SK-N-SH (cell line): Measurements from ENCODE around the gene SEMA3A. TPM values are rescaled to one million over a fixed set of nuclear protein-coding genes. Genes with fewer than 3 reads are reported as not detected.

Experiments used
- CTCF ChIA-PET: fragments of 300-600, 350-600 bp; formaldehyde crosslinking; extraction: SDS; loops from one replicate; lab custom pipeline; 2021; lab: Yijun Ruan, JAX
- POLR2A ChIA-PET: fragments of 350-600 bp; sonication (Branson Sonifier 250); formaldehyde crosslinking; extraction: SDS; loops from one replicate; lab custom pipeline; 2020; ENCODE audit warnings: antibody characterized with exemption, inconsistent platforms; lab: Yijun Ruan, JAX
- DNase-seq: peaks from one replicate; pipeline ENCODE4 v3.0.0; 2012
- H2AFZ ChIP-seq: fragments of 200-600 bp; sonication (generic); 2 replicates; pipeline ENCODE4 v1.8.1; 2016; ENCODE audit warnings: antibody characterized with exemption, mild to moderate bottlenecking, low read depth
- H3F3A ChIP-seq: fragments of 200-600 bp; sonication (generic); replicated peaks from 2 replicates; pipeline ENCODE3; 2016; ENCODE audit warnings: antibody characterized with exemption, mild to moderate bottlenecking; ENCODE audit not compliant: insufficient read depth
- H3K27ac ChIP-seq, 2 experiments: fragments of 200-500 bp in 1 of 2; fragments of 200-600 bp in 1 of 2; sonication (Bioruptor generic) in 1 of 2; sonication (generic), shearing (Covaris generic) in 1 of 2; 2 replicates each; pipeline versions ENCODE4 v1.5.1 to v1.6.1; 2014 to 2016; ENCODE audit warnings: low read depth in 2 of 2, inconsistent platforms in 1 of 2, low read length in 1 of 2, mild to moderate bottlenecking in 1 of 2, mixed read lengths in 1 of 2
- H3K27me3 ChIP-seq: fragments of 200-600 bp; sonication (generic), shearing (Covaris generic); 2 replicates; pipeline ENCODE4 v1.6.1; 2016; ENCODE audit warnings: mixed run types; ENCODE audit not compliant: insufficient read depth
- H3K36me3 ChIP-seq, 2 experiments: fragments of 200-500 bp in 1 of 2; fragments of 200-600 bp in 1 of 2; sonication (Bioruptor generic) in 1 of 2; sonication (generic) in 1 of 2; replicated peaks in 1 of 2; 2 replicates each; pipeline versions ENCODE3 to v1.5.1; 2014 to 2016; ENCODE audit warnings: low read length in 1 of 2, mild to moderate bottlenecking in 1 of 2; ENCODE audit not compliant: insufficient read depth in 2 of 2, control insufficient read depth in 1 of 2
- H3K4me1 ChIP-seq, 2 experiments: fragments of 200-500 bp in 1 of 2; fragments of 200-600 bp in 1 of 2; sonication (Bioruptor generic) in 1 of 2; sonication (generic), shearing (Covaris generic) in 1 of 2; 2 replicates each; pipeline versions ENCODE4 v1.5.1 to v1.6.1; 2014 to 2016; ENCODE audit warnings: low read depth in 1 of 2, low read length in 1 of 2, mixed run types in 1 of 2; ENCODE audit not compliant: insufficient read depth in 2 of 2, control insufficient read depth in 1 of 2
- H3K4me2 ChIP-seq: fragments of 200-600 bp; sonication (generic), shearing (Covaris generic); 2 replicates; pipeline ENCODE4 v1.6.1; 2017; ENCODE audit warnings: mixed run types
- H3K4me3 ChIP-seq, 2 experiments: fragments of 200-500 bp in 1 of 2; fragments of 200-600 bp in 1 of 2; sonication (Bioruptor generic) in 1 of 2; sonication (generic), shearing (Covaris generic) in 1 of 2; 2 replicates each; pipeline versions ENCODE4 v1.5.1 to v1.8.1; 2014 to 2016; ENCODE audit warnings: low read depth in 2 of 2, inconsistent platforms in 1 of 2, low read length in 1 of 2, mild to moderate bottlenecking in 1 of 2, mixed read lengths in 1 of 2, moderate library complexity in 1 of 2
- H3K79me2 ChIP-seq: fragments of 200-600 bp; sonication (generic); 2 replicates; pipeline ENCODE4 v1.8.1; 2017; ENCODE audit warnings: mild to moderate bottlenecking; ENCODE audit not compliant: insufficient read depth
- H3K9ac ChIP-seq: fragments of 200-600 bp; sonication (generic); 2 replicates; pipeline ENCODE4 v1.6.1; 2017; ENCODE audit warnings: mixed run types
- H3K9me2 ChIP-seq: fragments of 200-600 bp; sonication (generic); 2 replicates; pipeline ENCODE4 v1.6.1; 2017; ENCODE audit warnings: mixed run types
- H3K9me3 ChIP-seq: fragments of 200-600 bp; sonication (generic); 2 replicates; pipeline ENCODE4 v1.6.1; 2017; ENCODE audit warnings: mixed run types, mild to moderate bottlenecking, moderate library complexity
- H4K20me1 ChIP-seq: fragments of 200-600 bp; sonication (generic); 2 replicates; pipeline ENCODE4 v1.6.1; 2017; ENCODE audit warnings: mild to moderate bottlenecking, mixed run types; ENCODE audit not compliant: insufficient read depth
- CTCF ChIP-seq: fragments of 200-600 bp; sonication (generic); IDR thresholded peaks from 2 replicates; pipeline ENCODE4 v1.6.1; 2017; ENCODE audit warnings: antibody characterized with exemption, mild to moderate bottlenecking, moderate library complexity
- EP300 ChIP-seq, 2 experiments: IDR thresholded peaks; 2 replicates each; pipeline versions ENCODE4 v1.4.0 to v1.6.1; 2012; ENCODE audit warnings: borderline replicate concordance in 1 of 2, low read depth in 1 of 2, low read length in 1 of 2
- EZH2phosphoT487 ChIP-seq: fragments of 200-600 bp; sonication (generic); IDR thresholded peaks from 2 replicates; pipeline ENCODE4 v1.6.1; 2017; ENCODE audit warnings: low read depth, mixed run types, mild to moderate bottlenecking, antibody characterized with exemption, moderate library complexity, borderline replicate concordance
- FOSL2 ChIP-seq: IDR thresholded peaks from 2 replicates; pipeline ENCODE4 v1.4.0; 2012; ENCODE audit warnings: low read depth, mild to moderate bottlenecking, moderate library complexity, borderline replicate concordance
- FOXM1 ChIP-seq: IDR thresholded peaks from 2 replicates; pipeline ENCODE4 v1.4.0; 2012; ENCODE audit warnings: low read depth, mild to moderate bottlenecking
- JUND ChIP-seq: IDR thresholded peaks from 2 replicates; pipeline ENCODE4 v1.4.0; 2012
- MXI1 ChIP-seq: IDR thresholded peaks from 2 replicates; pipeline ENCODE4 v1.6.1; 2012; ENCODE audit warnings: mild to moderate bottlenecking, low read depth, low read length, improper control_type of control experiment
- NFIC ChIP-seq: IDR thresholded peaks from 2 replicates; pipeline ENCODE4 v1.4.0; 2012; ENCODE audit warnings: borderline replicate concordance
- PBX3 ChIP-seq: IDR thresholded peaks from 2 replicates; pipeline ENCODE4; 2012
- RAD21 ChIP-seq: IDR thresholded peaks from 2 replicates; pipeline ENCODE4 v1.6.1; 2012; ENCODE audit warnings: mild to moderate bottlenecking, low read length
- SIN3A ChIP-seq: IDR thresholded peaks from 2 replicates; pipeline ENCODE4 v1.6.1; 2012; ENCODE audit warnings: low read depth, mild to moderate bottlenecking, low read length, moderate library complexity, borderline replicate concordance
- TAF1 ChIP-seq: IDR thresholded peaks from 2 replicates; pipeline ENCODE4 v1.6.1; 2012; ENCODE audit warnings: low read depth, mild to moderate bottlenecking, low read length, moderate library complexity, borderline replicate concordance
- TEAD4 ChIP-seq: IDR thresholded peaks from 2 replicates; pipeline ENCODE4 v1.4.0; 2012; ENCODE audit warnings: mild to moderate bottlenecking, borderline replicate concordance; ENCODE audit not compliant: insufficient read depth
- YY1 ChIP-seq: IDR thresholded peaks from 2 replicates; pipeline ENCODE4 v1.4.0; 2012; ENCODE audit warnings: low read depth, mild to moderate bottlenecking
- WGBS: methylation state at CpG from one replicate; pipeline ENCODE4 v1.1.6; 2017; ENCODE audit warnings: low lambda C conversion rate; 5-methylcytosine and 5-hydroxymethylcytosine counted together
- polyA plus RNA-seq, 3 experiments: library from polyadenylated mRNA; depleted of rRNA; stranded (reverse); fragments of >200 nt; gene quantifications; 2 replicates each; pipeline ENCODE4 v1.2.3, GENCODE V29; 2012

The SEMA3A gene
- polyA plus RNA-seq, 1 of the 3 experiments (the other 2 are of a cell fraction) = 15.9 TPM

DNA sequence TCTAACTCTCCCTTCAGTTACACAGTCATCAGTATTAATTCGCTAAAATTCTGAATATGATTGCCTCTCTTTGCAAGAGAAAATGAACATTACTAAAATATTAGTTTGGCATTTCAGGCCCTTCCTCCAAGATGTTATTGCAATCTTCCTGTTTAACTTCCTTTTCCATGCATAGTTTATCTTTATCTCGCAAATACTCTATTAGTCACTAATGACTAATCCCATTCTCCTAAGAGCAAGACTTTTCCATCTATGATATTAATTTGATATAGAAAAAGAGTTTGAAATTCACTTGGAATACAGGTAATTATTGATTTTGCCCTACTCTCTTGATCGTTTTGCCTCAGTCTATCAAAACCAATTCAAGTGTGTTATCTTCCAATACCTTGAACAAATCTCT is 41.8 kb upstream of the SEMA3A start (continued):
- TF ChIP-seq TAF1 (no peak), RAD21 (no peak), NFIC (peak; percentile 44; the same call in 1 of the 2 replicates), SIN3A (no peak), TEAD4 (peak; percentile 79), EZH2phosphoT487 (no peak), FOXM1 (peak; percentile 53; the same call in 1 of the 2 replicates), PBX3 (peak; percentile 66; the same call in 1 of the 2 replicates), MXI1 (no peak)
- TF ChIP-seq, all 33 proteins: peak for 11

- H4K20me1 ChIP-seq = no peaks in the 10 kb centered on the region
- no peak overlapping the region for H2AFZ ChIP-seq
- no peak overlapping the region for H3K9ac ChIP-seq
- H3K9me2 ChIP-seq = no peaks in the 10 kb centered on the region
- no peaks in the 10 kb centered on the region for H3K27me3 ChIP-seq
- ChIA-PET POLR2A (no interaction called here), CTCF (no interaction called here)
- H3F3A ChIP-seq = peaks cover 14% of the 10 kb centered on the region
- no peak for DNase-seq
- H3K4me1 ChIP-seq = peaks cover 0 to 23% of the 10 kb centered on the region in 2 experiments; a peak in 1 of 4 replicates
- 66% methylated on average over 1 of the region's 1 CpG for WGBS
- H3K27ac ChIP-seq = peak overlapping the region in 1 of 2 experiments; percentile 36; a peak in 1 of 4 replicates
- TF ChIP-seq YY1 (no peak), CTCF (peak; percentile 43)
- no peaks in the 10 kb centered on the region for H3K79me2 ChIP-seq
- 0 out of 2 replicates have a peak overlapping the region, but pooled peaks have one; percentile 11 for H3K4me2 ChIP-seq
- H3K4me3 ChIP-seq = no peak overlapping the region
- H3K9me3 ChIP-seq = no peaks in the 10 kb centered on the region
- no peaks in the 10 kb centered on the region for H3K36me3 ChIP-seq
Measured at GRCh38 chr7:84232646-84233045, 38.1 kb upstream of the SEMA3A start.

GRCh38 chr7:84231157-84231556 is 36.6 kb upstream of the SEMA3A start:
- CTCF ChIA-PET = interaction anchor here (1.0 kb wide), 1 partner anchor 13 kb away, joined by 3 read pairs; no protein-coding TSS in a partner anchor
- no peak overlapping the region for H3K9ac ChIP-seq

More at GRCh38 chr7:84231157-84231556, 36.6 kb upstream of the SEMA3A start:
- POLR2A ChIA-PET = no interaction called here
- Histone ChIP-seq H3K27me3 (no peaks in the 10 kb centered on the region), H3K79me2 (no peaks in the 10 kb centered on the region), H3K36me3 (no peaks in the 10 kb centered on the region), H3K9me3 (no peaks in the 10 kb centered on the region), H3K4me3 (no peak overlapping the region), H4K20me1 (no peaks in the 10 kb centered on the region), H3K9me2 (no peaks in the 10 kb centered on the region), H3K4me1 (peaks cover 0 to 15% of the 10 kb centered on the region in 2 experiments; a peak in 1 of 4 replicates), H3K27ac (peak overlapping the region in 1 of 2 experiments; percentile 48; a peak in 2 of 4 replicates), H2AFZ (peak overlapping the region; percentile 38), H3F3A (peaks cover under 1% of the 10 kb centered on the region), H3K4me2 (no peak overlapping the region)
- no peak for DNase-seq
- TF ChIP-seq JUND (0 out of 2 replicates have a peak, but pooled peaks have one; percentile 19), FOSL2 (peak; percentile 37; the same call in 1 of the 2 replicates), EP300 (IDR thresholded peaks at IDR 0.05; ENCODE audit: borderline replicate concordance in 1 of 2, low read depth in 1 of 2, low read length in 1 of 2) (no peak)
